GM20431 (cell line): ENCODE data around the gene GOLM1.

Experiments used
- in situ Hi-C: fragments of 300-500 bp; cut with MseI, MboI; formaldehyde crosslinking; loops from one replicate; pipeline ENCODE4 v1.15.0; 2020; ENCODE audit warnings: low sequenced_read_pairs; ENCODE audit not compliant: unreplicated experiment

Gene GOLM1

DNA sequence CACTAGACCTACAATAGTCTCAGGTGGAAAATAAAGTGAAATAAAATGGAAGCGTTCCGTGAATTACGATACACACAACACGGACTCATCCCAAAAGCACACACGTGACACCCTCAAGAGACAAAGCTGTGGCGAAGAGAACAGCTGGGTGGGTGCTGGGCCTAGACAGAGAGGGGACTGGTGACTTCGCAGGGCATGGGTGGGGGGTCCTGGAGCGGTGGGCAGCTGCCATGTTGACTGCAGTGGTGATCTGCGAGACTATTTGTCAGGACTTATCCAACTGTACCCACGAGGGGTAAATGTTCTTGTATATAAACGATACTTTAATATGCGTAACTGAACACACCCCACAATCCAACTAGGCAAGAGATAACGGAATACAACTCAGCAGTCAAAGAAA, 52.0 kb downstream of the GOLM1 start:
- in situ Hi-C loops: loop anchor here (25.0 kb wide), 1 partner anchor 140 kb away; no protein-coding TSS in a partner anchor

DNA sequence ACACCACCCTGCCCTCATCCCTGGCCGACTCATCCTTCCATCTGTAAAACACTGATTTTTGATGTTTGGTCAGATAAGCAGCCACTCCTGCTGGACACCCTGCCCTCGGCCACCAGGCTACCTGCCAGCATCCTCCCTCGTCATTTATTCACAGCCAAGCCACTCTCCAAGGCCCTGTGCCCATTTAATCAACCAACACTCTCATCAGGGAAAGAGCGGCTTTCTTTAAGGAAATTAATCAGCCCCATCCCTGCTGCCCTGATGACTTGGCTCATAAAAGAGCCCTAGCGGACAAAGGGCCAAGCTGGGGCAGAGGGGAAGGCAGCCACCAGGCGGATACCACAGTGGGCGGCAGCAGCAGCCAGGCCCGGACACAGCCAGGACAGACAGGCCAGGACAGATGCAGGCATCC, 52.4 kb downstream of the GOLM1 start:
- in situ Hi-C loops: loop anchor here (25.0 kb wide), 1 partner anchor 140 kb away; no protein-coding TSS in a partner anchor

DNA sequence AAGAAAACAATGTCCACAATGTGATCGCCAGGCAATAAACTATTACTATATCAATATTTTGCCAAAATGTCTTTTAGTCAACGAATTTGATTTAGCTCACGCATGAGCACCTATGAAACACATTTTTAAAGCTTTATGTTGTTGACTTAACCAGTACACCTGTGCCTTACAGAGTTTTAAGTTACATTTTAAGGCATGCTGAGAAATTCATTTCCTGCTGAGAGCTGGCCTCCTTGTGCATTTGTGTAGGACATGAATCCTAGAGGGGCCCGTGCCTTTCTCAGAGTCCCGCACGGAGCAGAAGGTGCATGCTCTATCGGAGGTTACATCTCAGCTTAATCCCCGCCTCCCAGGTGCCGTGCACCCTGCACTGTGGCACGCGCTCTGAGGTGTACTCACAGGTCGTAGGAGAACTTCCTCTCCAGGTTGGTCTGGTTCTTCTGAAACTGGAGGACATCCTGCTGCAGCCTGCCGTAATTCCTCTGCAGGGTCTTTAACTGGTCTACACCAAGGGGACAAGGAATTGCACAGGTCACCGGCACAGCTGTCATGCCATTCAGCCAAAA, 53.2 kb downstream of the GOLM1 start:
- in situ Hi-C loops: loop anchor here (25.0 kb wide), 1 partner anchor 141 kb away; no protein-coding TSS in a partner anchor

DNA sequence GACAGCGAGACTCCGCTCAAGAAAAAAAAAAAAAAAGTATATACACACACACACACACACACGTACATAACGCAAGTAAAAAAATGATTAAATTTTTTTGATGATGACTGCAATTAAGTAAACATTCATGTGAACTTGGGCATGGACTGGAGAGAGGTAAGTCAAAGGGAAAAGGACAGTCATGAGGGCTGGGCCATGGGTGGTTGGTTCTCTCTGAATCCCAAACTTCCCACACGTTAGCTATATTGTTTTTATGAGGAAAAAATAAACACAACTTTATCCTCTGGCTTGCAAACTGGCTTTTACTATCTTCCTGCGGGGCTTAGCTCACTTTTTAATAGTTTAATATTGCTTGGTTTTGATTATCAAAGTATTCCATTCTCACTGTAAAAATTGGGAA, 53.7 kb downstream of the GOLM1 start:
- in situ Hi-C loops: loop anchor here (25.0 kb wide), 1 partner anchor 142 kb away; no protein-coding TSS in a partner anchor

DNA sequence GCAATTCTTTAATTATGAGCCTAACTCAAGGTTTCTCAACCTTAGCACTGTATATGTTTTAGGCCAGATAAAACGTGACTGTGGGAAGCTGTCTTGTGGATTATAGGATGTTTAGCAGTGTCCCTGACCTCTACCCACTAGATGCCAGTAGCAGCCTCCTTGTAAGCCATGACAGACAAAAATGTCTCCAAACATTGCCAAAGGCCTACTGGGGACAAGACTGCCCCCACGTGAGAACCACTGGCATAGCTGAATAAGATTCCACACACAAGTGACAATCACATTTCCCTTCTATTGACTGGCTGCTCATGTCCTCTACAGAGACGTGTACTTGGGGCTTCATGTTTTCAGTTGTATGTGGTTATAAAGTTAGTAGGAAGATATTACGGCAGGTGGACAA, 55.4 kb downstream of the GOLM1 start:
- in situ Hi-C loops: loop anchor here (25.0 kb wide), 1 partner anchor 143 kb away; no protein-coding TSS in a partner anchor

- in situ Hi-C loops: loop anchor here (25.0 kb wide), 1 partner anchor 144 kb away; no protein-coding TSS in a partner anchor
Observed at GRCh38 chr9:86043586-86043985, 55.8 kb downstream of the GOLM1 start.

DNA sequence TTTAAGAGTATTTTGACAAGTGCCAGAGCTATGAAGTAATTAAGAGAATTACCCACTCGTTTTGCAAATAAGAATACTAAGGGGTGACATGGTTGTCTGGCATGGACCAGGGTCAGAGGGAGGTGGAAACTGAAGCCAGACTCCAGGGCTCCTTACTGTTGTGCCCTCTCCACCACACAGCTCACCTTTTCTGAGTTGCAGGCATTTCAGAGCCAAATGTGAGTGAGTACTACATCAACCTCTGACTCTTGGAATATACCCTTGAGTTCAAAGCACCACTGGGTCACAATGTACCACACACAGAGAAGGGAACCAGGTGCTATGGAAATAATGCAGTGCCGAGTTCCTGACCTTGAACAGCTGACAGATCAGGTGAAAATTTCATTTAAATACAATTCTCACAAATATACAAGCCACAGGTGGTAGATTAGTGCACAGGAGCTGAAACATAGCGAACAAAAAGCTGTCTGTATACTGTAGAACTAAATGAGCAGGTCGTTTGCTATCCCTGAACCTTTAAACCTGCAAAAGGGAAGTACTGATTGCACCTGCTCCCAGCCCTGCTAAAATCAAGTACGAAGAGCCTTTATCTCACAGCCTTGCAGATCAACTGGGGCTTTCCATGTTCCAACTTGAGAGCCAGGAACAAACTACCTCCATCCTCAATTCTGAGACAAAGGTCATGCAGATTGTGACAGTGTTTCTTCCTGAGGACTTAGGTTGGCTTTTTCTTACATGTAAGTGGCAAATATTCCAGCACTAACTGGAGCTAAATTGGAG, 57.0 kb downstream of the GOLM1 start:
- in situ Hi-C loops: loop anchor here (25.0 kb wide), 1 partner anchor 145 kb away; no protein-coding TSS in a partner anchor

DNA sequence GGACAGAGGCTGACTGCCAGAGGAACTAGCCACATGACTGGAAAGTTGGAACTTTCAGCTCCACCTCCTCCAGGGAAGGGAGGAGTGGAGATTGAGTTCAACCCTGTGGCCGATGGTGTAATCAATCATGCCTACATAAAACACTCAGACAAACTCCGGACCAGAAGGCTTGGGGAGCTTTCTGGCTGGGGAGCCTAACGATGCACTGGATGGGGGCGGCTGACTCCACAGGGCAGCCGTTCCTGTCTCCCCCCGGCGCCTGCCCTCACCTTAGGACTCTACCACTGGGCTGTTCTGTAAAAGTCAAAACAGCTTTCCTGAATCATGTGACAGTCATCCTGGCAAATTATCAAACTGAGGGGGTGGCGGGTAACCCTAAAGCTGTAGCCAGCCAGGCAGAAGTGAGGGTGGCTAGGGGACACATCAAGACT, 58.0 kb downstream of the GOLM1 start:
- in situ Hi-C loops: loop anchor here (25.0 kb wide), 1 partner anchor 146 kb away; no protein-coding TSS in a partner anchor

GRCh38 chr9:86040861-86041155, 58.5 kb downstream of the GOLM1 start:
- in situ Hi-C loops: loop anchor here (25.0 kb wide), 1 partner anchor 146 kb away; no protein-coding TSS in a partner anchor

DNA sequence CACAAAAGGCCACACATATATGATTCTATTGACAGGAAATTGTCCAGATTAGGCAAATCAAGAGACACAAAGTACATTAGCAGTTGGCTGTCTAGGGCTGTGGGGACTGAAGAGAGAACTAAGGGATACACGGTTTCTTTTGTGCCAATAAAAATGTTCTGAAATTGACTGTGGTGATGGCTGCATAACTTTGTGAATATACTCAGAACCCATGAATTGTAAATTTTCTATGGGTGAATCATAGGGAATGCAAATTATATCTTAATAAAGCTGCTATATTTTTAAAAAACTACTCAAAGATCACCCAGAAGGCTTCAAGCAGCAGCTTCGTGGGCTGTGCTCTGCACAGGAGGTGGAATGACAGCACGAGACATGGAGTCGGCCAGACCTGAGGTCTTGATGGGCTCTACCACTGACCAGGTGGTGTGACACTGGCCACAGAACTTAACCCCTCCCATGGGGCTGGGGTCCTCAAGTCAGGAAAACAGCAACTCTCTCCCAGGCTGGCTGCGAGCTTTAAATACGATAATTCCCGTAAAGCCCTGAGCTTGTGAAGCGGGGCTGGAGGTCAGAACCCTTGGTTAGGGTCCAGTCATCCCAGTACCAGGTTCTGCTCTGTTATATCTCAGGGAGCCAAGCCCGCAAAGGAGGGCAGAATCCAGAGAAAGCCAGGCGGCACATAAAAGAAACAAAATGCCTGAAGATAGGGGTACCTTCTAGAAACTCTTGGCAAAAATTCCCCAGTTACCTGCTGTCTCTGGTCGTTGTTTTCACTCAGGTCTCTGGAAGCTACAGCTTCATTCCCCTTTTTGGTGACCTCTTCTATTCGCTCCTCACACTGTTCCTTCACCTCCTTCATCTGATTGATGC, 59.1 kb downstream of the GOLM1 start:
- in situ Hi-C loops: loop anchor here (25.0 kb wide), 1 partner anchor 147 kb away; no protein-coding TSS in a partner anchor

DNA sequence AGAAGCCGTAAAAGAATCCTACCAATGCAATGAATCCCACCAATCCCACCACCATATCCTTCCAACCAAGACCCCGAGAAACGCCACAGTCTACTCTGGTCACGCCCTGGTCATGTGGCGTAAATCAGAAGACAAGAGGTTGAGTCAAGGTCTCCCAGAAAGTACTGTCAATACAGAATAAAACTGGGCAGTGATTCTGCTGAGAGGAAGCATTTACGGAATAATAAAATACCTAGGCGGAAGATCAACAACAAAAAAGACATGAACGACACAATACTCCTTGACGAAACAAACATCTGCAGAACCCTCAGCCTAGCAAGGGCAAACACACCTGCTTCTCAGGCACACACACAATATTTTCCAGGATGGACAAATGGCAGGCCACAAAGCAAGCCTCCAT, 62.8 kb downstream of the GOLM1 start:
- in situ Hi-C loops: loop anchor here (25.0 kb wide), 1 partner anchor 151 kb away; no protein-coding TSS in a partner anchor

- in situ Hi-C loops: loop anchor here (25.0 kb wide), 1 partner anchor 151 kb away; no protein-coding TSS in a partner anchor
Observed at GRCh38 chr9:86035827-86036440, 63.4 kb downstream of the GOLM1 start.

DNA sequence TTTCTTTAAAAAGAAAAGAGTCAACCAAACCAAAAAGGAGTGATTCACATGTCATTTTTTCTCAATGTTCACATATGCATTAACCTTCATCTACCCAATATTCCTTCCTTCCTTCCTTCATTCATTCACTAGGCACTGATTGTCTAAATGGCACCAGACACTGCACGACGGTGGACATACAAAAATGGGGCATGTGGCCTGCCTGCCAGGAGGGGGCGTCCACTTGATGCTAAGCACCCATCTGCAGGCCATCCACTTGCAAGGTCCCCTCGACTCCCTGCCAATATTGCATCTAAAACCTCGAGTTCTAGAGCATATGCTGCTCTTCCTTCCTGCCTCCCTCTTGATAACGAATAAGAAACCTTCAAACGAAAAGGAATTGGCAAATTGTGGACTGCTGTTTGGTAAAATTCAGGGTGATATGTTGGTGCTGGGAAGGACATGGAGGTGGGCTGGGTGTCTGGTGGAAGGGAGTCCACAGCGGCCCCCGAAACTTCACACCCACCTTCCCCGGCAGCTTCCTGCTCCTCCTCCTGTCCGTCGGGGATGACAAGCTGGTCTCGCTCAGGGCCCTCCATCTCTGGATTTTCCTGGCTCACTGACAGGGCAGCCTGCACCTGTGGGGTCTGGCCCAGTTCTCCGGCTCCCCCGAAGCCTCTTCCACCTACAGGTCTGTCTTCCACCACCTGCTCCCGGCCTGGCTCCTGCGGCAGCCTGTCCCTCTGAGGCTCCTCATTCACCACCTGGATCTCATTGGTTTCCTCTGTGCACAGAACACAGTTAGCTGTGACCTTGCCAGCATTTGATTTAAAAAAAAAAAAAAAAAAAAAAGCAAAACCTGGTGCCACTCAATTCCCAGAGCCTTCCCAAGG, 64.3 kb downstream of the GOLM1 start:
- in situ Hi-C loops: loop anchor here (25.0 kb wide), 1 partner anchor 152 kb away; no protein-coding TSS in a partner anchor

DNA sequence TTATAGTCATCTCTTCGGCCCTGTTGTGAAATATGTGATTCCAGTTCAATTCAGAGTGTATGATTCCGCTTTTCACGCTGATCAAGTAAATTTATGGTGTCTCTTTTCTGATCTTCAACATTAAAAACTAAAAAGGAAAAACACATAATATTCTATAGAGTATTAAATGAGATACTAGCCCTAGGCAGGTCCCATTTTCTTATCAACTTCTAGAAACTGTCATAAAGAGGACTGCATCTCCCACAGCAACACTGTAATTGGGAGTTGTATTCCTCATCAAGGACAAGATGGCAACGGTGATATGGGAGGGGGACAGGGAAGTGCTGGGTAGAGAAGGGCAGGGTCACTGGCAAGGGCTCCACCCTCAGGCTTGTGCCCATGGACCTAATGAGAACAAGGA, 71.6 kb downstream of the GOLM1 start:
- in situ Hi-C loops: loop anchor here (25.0 kb wide), 1 partner anchor 160 kb away; no protein-coding TSS in a partner anchor

DNA sequence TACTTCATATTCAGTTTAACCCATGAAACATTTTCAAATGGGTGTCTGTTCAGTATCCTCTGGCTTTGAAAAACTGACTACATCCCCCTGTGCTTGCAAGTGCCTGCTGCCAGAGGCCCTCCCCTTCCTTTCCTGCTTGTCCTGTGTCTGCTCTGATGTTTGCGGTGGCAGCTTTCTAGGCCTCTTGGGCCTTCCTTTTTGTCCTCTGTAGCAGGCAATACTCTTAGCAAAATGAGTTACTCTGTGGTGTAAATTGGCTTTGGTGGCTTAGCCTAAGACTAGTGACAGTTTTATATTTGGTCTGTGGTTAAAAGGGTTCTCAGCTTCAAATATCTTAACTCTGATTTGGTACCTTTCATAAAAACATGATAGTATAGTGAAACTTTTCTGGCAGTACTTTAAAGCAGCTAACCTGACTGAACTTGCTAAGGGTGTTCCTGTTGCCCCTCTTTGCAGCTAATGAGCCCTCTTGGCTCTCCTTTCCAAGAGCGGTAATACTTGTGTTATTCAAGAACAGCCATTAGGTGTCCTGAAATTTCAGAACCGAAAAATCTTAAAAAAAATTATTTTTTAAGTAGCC, 76.6 kb downstream of the GOLM1 start:
- in situ Hi-C loops: no loop called here

GRCh38 chr9:86021166-86021565, 78.2 kb downstream of the GOLM1 start:
- in situ Hi-C loops: no loop called here

DNA sequence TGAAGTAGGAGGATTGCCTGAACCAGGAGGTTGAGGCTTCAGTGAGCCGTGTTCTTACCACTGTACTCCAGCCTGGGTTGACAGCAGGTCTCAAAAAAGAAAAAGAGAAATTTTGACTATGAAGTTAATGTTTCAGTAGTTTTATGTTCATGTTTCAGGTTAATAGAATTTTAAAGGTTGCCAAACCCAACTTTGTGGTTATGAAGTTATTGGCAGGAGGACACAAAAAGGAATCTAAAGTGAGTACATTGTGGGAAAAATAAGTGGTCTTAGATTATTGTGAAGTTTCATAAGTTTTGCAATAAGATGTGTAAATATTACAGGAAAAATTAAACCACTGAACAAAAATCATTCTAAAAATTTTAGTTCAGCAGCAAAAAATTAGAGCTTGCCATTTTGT, 78.6 kb downstream of the GOLM1 start:
- in situ Hi-C loops: no loop called here

DNA sequence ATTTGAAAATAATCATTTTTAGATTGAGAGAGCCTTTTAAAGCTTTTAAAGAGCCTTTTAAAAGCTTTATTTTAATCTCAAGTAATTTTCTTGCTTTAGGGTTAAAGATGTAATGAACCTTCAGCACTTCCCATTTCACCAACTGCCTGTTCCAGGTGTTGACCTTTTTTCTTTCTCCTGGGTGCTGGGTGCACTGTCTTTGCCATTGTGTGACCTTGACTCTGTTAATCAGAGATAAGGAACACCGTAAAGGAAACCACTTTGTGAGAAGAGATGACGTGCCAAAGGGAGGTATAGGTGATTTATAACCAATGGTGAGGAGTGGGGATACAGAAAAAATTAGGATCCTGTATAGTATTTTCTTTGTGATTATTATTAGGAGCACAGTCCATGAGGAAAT, 90.2 kb downstream of the GOLM1 start:
- in situ Hi-C loops: no loop called here
